GM13976 (cell line): Measurements from ENCODE around the gene PDE2A.

ENCODE experiments used
- DNase-seq: peaks from one replicate; pipeline ENCODE4 v3.0.0; 2012; ENCODE audit warnings: low spot score
- CTCF ChIP-seq: IDR thresholded peaks from 2 replicates; pipeline ENCODE4 v1.5.1; 2012; ENCODE audit warnings: borderline replicate concordance, mild to moderate bottlenecking; ENCODE audit not compliant: insufficient read depth; ENCODE audit errors: extremely low read depth, missing control alignments, control extremely low read depth
- in situ Hi-C: fragments of 300-500 bp; cut with MboI; formaldehyde crosslinking; loops from one replicate; pipeline ENCODE4 v1.12.0; 2022; ENCODE audit warnings: low sequenced_read_pairs, mixed read lengths, inconsistent platforms; ENCODE audit not compliant: unreplicated experiment

PDE2A gene

GRCh38 chr11:72591023-72591422 is 83.2 kb downstream of the PDE2A start:
- in situ Hi-C loops = no loop called here
- TF ChIP-seq CTCF = no peak
- DNase-seq = no peak

GRCh38 chr11:72589802-72590761 is 84.1 kb downstream of the PDE2A start:
- peak; percentile 72 for DNase-seq
- in situ Hi-C loops = no loop called here
- peak; percentile 49 for TF ChIP-seq CTCF

- no peak for TF ChIP-seq CTCF
- in situ Hi-C loops = no loop called here
- DNase-seq = no peak
Observed at GRCh38 chr11:72588421-72589410, 85.5 kb downstream of the PDE2A start.

GRCh38 chr11:72587696-72588095 is 86.5 kb downstream of the PDE2A start:
- no peak for TF ChIP-seq CTCF
- DNase-seq = no peak
- in situ Hi-C loops = no loop called here

- no peak for DNase-seq
- no peak for TF ChIP-seq CTCF
- in situ Hi-C loops = no loop called here
Observed at GRCh38 chr11:72586321-72587090, 87.7 kb downstream of the PDE2A start.
